Activated naive CD4-positive, alpha-beta T cell treated with anti-CD3 and anti-CD28 coated beads, Interleukin-2, amount 50 U/mL, for 72 hours (primary cell): ENCODE measurements around the gene TAF11L9. TPM values are rescaled to one million over a fixed set of nuclear protein-coding genes. Genes with fewer than 3 reads are reported as not detected.
"Not testable (repeated sequence)": the region's sequence is repeated elsewhere in the genome, so short reads cannot be mapped to it uniquely, and the experiment has no call there.

Experiments
- ATAC-seq, 2 donors: fragments of 150-1000 bp; cut with Tn5 transposase; 2 replicates each; pipeline ENCODE4 v1.10.0; 2021; ENCODE audit warnings: mild to moderate bottlenecking in 2 of 2, moderate library complexity in 2 of 2
- DNase-seq, 2 donors: peaks; one replicate each; pipeline ENCODE4 v3.0.0; 2021 to 2022; ENCODE audit warnings: low spot score in 2 of 2
- H3K27ac Mint-ChIP-seq, 2 donors: one replicate each; pipeline ENCODE4 v1.8.0; 2022; ENCODE audit warnings: mild to moderate bottlenecking in 2 of 2, mixed read lengths in 2 of 2
- H3K36me3 Mint-ChIP-seq, 2 donors: one replicate each; pipeline ENCODE4 v1.8.0; 2022; ENCODE audit warnings: mixed read lengths in 2 of 2
- H3K9me3 Mint-ChIP-seq, 2 donors: one replicate each; pipeline ENCODE4 v1.8.0; 2022; ENCODE audit warnings: mixed read lengths in 2 of 2
- total RNA-seq, 2 donors: library from RNA; stranded (reverse); gene quantifications; one replicate each; pipeline ENCODE4 v1.2.3, GENCODE V29; 2022

Gene TAF11L9
- not detected for total RNA-seq

DNA sequence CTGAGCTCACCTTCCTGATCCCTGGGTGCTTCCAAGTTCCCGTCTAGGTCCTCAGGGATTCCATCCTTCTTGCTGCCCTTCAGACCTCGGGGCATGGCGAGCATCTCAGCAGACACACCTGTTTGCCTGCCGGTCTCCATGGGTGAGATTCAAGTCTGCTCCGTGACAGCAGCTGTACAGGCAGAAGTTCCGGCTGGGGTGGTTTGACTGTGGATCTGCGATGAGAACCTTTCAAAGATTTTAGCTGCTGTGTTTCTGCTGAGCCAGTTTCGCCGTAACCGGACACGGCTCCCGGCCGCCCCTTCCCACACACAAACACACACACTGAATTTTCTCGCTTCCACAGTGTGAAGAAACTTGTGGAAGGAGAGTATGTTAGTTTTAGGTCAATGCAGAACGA lies at the start of gene TAF11L9:
Gene TAF11L9, minus strand, starts transcription at position 140 of the 400 bp plus-strand sequence.
- H3K9me3 Mint-ChIP-seq, H3K36me3 Mint-ChIP-seq, H3K27ac Mint-ChIP-seq, DNase-seq, ATAC-seq: not testable (repeated sequence)

DNA sequence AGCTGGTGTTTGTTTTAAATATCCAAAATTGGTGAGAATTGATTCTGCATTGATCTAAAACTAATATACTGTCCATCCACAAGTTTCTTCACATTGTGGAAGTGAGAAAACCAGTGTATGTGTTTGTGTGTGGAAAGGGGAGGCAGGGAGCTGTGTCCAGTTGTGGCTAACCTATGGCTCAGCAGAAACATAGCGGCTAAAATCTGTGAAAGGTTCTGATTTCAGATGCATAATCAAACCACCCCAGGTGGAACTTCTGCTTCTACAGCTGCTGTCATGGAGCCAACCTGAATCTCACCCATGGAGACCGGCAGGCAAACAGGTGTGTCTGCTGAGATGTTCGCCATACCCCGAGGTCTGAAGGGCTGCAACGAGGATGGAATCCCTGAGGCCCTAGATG lies 40.0 kb upstream of the TAF11L9 start, which contains the start of gene TAF11L14:
Gene TAF11L14, plus strand, starts transcription at position 301 of the 400 bp plus-strand sequence.
- Mint-ChIP-seq H3K36me3 (no peaks in the 10 kb centered on the region), H3K27ac (no peak within 1 kb of the TSS), H3K9me3 (peaks cover 5 to 6% of the 10 kb centered on the region in 2 donors)
- DNase-seq (no peak), ATAC-seq (no peak)

DNA sequence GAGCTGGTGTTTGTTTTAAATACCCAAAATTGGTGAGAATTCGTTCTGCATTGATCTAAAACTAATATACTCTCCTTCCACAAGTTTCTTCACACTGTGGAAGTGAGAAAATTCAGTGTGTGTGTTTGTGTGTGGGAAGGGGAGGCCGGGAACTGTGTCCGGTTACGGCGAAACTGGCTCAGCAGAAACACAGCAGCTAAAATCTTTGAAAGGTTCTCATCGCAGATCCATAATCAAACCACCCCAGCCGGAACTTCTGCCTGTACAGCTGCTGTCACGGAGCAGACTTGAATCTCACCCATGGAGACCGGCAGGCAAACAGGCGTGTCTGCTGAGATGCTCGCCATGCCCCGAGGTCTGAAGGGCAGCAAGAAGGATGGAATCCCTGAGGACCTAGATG lies 37.6 kb upstream of the TAF11L9 start, which contains the start of gene TAF11L13:
Gene TAF11L13, plus strand, starts transcription at position 301 of the 400 bp plus-strand sequence.
- DNase-seq, H3K9me3 Mint-ChIP-seq, ATAC-seq, H3K27ac Mint-ChIP-seq, H3K36me3 Mint-ChIP-seq: not testable (repeated sequence)

DNA sequence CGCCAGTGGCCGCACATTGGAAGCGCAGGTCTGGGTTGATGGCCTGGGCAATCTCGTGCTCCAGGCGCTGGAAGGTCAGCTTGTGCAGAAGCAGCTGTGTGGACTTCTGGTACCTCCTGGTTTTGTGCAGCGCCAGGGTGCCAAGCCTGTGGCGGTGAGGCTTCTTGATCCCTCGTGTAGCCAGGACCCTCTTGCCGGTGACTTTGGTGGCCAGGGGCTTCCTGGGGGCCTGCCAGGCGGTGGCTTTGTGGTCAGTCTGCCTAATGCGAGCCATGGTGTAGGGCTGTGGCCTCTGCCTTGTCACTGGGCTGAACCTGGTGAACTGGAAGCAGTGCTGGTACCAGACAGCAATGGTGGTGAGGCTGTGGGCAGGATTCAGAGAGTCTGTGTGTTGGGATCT lies 31.5 kb upstream of the TAF11L9 start:
- ATAC-seq: no peak
- Mint-ChIP-seq H3K36me3 (no peaks in the 10 kb centered on the region), H3K9me3 (peaks cover 0 to 7% of the 10 kb centered on the region in 2 donors), H3K27ac (no peak overlapping the region)
- DNase-seq: no peak

DNA sequence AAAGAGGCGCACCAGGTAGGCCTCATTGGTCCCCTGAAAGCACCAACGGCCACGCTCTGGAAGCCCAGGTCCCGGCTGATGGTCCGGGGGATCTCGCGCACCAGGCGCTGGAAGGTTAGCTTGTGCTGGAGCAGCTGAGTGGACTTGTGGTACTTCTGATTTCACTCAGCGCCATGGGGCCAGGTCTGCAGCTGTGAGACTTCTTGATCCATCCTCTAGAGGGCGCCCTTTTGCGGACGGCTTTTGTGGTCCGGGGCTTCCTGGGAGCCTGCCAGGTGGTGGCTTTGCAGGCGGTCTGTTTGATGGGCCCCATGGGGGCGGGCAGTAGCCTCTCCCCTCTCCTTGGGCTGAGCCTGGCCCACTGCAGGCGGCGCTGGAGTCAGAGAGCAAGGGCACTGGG lies 26.4 kb upstream of the TAF11L9 start:
- Mint-ChIP-seq H3K9me3 (peaks cover 8 to 15% of the 10 kb centered on the region in 2 donors), H3K27ac (no peak overlapping the region), H3K36me3 (no peaks in the 10 kb centered on the region)
- DNase-seq (no peak), ATAC-seq (no peak)

DNA sequence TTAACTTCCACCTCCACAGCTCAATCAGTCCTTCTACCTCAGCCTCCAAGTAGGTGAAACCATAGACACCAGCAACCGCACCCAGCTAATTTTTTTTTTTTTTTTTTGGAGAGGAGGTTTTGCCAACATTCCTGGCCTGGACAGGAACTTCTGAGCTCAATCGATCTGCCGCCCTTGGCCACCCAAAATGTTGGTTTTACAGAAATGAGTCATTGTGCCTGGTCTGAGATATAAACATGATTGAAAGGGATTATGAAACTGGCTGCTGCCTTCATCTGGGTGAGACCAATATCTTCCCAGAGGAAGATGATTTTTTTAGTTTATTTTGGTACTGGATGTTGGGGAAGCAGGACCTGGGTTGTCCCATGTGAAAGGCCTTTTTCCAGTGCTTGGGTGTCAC lies 25.2 kb upstream of the TAF11L9 start:
- Mint-ChIP-seq H3K36me3 (no peaks in the 10 kb centered on the region), H3K9me3 (peaks cover 8 to 22% of the 10 kb centered on the region in 2 donors), H3K27ac (no peak overlapping the region)
- ATAC-seq: no peak
- DNase-seq: no peak

DNA sequence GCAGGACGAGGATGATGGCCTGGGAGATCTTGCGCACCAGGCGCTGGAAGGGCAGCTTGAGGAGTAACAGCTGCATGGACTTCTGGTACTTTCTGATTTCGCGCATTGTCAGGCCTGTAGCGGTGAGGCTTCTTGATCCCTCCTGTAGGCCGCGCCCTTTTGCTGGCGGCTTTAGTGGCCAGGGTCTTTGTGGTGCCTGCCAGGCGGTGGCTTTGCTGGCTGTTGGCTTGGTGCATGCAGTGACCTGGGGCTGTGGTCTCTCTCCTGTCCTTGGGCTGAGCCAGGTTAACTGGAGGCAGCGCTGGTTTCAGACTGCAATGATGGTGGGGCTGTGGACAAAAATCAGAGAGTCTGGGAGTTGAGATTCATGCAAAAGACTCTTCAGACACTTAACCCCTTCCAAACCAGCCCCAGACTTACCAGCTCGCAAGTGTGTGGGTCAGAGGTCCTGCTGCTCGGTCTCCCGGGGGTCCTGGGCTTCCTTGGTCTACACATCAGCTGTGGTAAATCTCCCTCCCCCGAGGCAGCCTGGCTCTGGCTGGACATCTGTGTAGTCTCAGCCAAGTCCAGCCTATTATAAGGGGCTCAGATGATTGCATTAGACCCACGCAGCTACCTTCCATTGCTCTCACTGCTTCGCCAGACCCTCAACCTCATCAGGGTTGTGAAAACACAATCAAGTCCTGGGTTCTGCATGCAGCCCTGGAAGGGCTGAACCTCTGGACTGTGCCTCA lies 20.8 kb upstream of the TAF11L9 start:
- DNase-seq (no peak), ATAC-seq (no peak)
- H3K9me3 Mint-ChIP-seq: peaks cover 8 to 28% of the 10 kb centered on the region in 2 donors
- no peaks in the 10 kb centered on the region for H3K36me3 Mint-ChIP-seq
- no peak overlapping the region for H3K27ac Mint-ChIP-seq

DNA sequence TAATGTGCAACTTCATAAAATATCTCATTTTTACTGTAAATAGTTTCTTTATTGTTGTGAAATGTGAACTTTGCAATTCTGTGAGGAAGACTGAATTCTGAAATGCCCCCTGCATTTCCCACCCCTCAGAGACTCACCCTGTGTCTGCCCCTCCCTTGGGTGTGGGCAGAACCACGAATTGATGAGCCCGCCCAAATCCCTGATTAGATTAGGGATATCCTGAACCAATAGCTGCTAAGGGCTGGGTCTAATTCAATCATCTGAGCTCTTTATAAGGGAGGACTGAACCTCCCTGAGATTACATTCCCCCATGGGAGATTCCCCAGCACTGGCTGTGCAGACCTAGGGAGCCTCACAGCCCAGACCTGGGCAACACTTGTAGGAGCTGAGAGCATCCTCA lies 15.9 kb upstream of the TAF11L9 start, which contains the start of gene TAF11L12:
Gene TAF11L12, plus strand, starts transcription at position 301 of the 400 bp plus-strand sequence.
- H3K9me3 Mint-ChIP-seq: peaks cover 4 to 25% of the 10 kb centered on the region in 2 donors
- H3K36me3 Mint-ChIP-seq: not testable (repeated sequence)

DNA sequence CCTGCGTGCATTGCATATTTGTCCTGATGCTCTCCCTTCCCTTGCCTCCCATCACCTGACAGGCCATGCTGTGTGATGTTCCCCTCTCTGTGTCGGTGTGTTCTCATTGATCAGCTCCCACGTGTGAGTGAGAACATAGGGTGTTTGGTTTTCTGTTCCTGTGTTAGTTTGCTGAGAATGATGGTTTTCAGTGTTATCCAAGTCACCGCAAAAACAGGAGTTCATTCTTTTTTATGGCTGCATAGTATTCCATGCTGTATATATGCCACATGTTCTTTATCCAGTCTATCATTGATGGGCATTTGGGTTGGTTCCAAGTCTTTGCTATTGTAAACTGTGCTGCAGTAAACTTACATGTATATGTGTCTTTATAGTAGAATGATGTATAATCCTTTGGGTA lies 13.3 kb upstream of the TAF11L9 start:
- not testable (repeated sequence) for ATAC-seq, H3K27ac Mint-ChIP-seq, DNase-seq, H3K36me3 Mint-ChIP-seq
- H3K9me3 Mint-ChIP-seq: peaks cover 9 to 13% of the 10 kb centered on the region in 2 donors

More for the DNA sequence above, 15.9 kb upstream of the TAF11L9 start, which contains the start of gene TAF11L12:
- not testable (repeated sequence) for ATAC-seq, H3K27ac Mint-ChIP-seq, DNase-seq

DNA sequence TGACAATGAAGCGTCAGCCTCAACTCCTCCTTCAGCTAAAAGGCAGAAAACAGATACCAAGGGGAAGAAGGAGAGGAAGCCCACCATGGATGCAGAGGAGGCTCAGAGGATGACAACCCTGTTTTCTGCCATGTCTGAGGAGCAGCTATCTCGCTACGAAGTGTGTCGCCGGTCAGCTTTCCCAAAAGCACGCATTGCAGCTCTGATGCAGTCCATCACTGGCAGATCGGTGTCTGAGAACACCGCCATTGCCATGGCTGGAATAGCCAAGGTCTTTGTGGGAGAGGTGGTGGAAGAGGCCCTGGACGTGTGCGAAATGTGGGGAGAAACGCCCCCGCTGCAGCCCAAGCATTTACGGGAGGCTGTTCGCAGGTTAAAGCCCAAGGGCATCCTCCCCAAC lies 10.8 kb upstream of the TAF11L9 start:
- Mint-ChIP-seq H3K9me3 (peaks cover 8 to 12% of the 10 kb centered on the region in 2 donors), H3K27ac (no peak overlapping the region), H3K36me3 (no peaks in the 10 kb centered on the region)
- ATAC-seq (no peak), DNase-seq (no peak)

DNA sequence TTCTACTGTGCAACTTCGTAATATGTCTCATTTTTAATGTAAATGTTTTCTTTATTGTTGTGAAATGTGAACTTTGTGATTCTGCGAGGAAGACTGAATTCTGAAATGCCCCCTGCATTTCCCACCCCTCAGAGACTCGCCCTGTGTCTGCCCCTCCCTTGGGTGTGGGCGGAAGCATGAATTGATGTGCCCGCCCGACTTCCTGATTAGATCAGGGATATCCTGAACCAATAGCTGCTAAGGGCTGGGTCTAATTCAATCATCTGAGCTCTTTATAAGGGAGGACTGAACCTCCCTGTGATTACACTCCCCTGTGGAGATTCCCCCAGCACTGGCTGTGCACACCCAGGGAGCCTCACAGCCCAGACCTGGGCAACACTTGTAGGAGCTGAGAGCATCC lies 9.7 kb upstream of the TAF11L9 start, which contains the start of gene TAF11L11:
Gene TAF11L11, plus strand, starts transcription at position 304 of the 400 bp plus-strand sequence.
- not testable (repeated sequence) for H3K27ac Mint-ChIP-seq, DNase-seq, ATAC-seq, H3K36me3 Mint-ChIP-seq
- peaks cover 8 to 15% of the 10 kb centered on the region in 2 donors for H3K9me3 Mint-ChIP-seq

DNA sequence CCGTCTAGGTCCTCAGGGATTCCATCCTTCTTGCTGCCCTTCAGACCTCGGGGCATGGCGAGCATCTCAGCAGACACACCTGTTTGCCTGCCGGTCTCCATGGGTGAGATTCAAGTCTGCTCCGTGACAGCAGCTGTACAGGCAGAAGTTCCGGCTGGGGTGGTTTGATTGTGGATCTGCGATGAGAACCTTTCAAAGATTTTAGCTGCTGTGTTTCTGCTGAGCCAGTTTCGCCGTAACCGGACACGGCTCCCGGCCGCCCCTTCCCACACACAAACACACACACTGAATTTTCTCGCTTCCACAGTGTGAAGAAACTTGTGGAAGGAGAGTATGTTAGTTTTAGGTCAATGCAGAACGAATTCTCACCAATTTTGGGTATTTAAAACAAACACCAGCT lies 3.5 kb upstream of the TAF11L9 start, which contains the start of gene TAF11L10:
Gene TAF11L10, minus strand, starts transcription at position 101 of the 400 bp plus-strand sequence.
- not testable (repeated sequence) for H3K36me3 Mint-ChIP-seq, DNase-seq, H3K27ac Mint-ChIP-seq, H3K9me3 Mint-ChIP-seq, ATAC-seq

DNA sequence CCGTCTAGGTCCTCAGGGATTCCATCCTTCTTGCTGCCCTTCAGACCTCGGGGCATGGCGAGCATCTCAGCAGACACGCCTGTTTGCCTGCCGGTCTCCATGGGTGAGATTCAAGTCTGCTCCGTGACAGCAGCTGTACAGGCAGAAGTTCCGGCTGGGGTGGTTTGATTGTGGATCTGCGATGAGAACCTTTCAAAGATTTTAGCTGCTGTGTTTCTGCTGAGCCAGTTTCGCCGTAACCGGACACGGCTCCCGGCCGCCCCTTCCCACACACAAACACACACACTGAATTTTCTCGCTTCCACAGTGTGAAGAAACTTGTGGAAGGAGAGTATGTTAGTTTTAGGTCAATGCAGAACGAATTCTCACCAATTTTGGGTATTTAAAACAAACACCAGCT lies 3.3 kb downstream of the TAF11L9 start, which contains the start of gene TAF11L8:
Gene TAF11L8, minus strand, starts transcription at position 101 of the 400 bp plus-strand sequence.
- H3K27ac Mint-ChIP-seq, H3K36me3 Mint-ChIP-seq, DNase-seq, H3K9me3 Mint-ChIP-seq, ATAC-seq: not testable (repeated sequence)

DNA sequence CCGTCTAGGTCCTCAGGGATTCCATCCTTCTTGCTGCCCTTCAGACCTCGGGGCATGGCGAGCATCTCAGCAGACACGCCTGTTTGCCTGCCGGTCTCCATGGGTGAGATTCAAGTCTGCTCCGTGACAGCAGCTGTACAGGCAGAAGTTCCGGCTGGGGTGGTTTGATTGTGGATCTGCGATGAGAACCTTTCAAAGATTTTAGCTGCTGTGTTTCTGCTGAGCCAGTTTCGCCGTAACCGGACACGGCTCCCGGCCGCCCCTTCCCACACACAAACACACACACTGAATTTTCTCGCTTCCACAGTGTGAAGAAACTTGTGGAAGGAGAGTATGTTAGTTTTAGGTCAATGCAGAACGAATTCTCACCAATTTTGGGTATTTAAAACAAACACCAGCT lies 8.5 kb downstream of the TAF11L9 start, which contains the start of gene TAF11L7:
Gene TAF11L7, minus strand, starts transcription at position 101 of the 400 bp plus-strand sequence.
- H3K27ac Mint-ChIP-seq, ATAC-seq, H3K36me3 Mint-ChIP-seq, DNase-seq, H3K9me3 Mint-ChIP-seq: not testable (repeated sequence)
